ENCODE measurements around the gene KANSL1L. TPM values are rescaled to one million over a fixed set of nuclear protein-coding genes. Genes with fewer than 3 reads are reported as not detected.

KANSL1L gene
- total and polyA plus RNA-seq, 8 donors = 6.2 to 32.3 (median 15.7) TPM

- H3K27me3 ChIP-seq = no peaks in the 10 kb centered on the region
- no peak overlapping the region for H3K27ac ChIP-seq
- ATAC-seq = no peak
- intact Hi-C loops (cut with DNase I) = loop anchor here in 1 of 3 donors (5.0 kb wide), 1 partner anchor 220 kb away; no protein-coding TSS in a partner anchor
- no peak for TF ChIP-seq CTCF (IDR thresholded peaks at IDR 0.05)
- H3K9me3 ChIP-seq = no peaks in the 10 kb centered on the region
- no peak for FAIRE-seq
- 23 to 29% methylated on average over 2 of the region's 2 CpGs for WGBS, 2 donors
- DNase-seq = no peak
- no peak overlapping the region for H3K4me3 ChIP-seq
- no peaks in the 10 kb centered on the region for H3K36me3 ChIP-seq
- peaks cover 7 to 15% (median 15%) of the 10 kb centered on the region in 3 donors for H3K4me1 ChIP-seq
Observed at GRCh38 chr2:210197720-210198119, 26.5 kb upstream of the KANSL1L start.

- Histone ChIP-seq H3K9me3 (no peaks in the 10 kb centered on the region), H3K4me3 (peak overlapping the region in 2 of 4 donors; percentile 22 to 33), H3K27me3 (no peaks in the 10 kb centered on the region), H3K27ac (peak overlapping the region in 2 of 4 donors; percentile 15), H3K36me3 (no peaks in the 10 kb centered on the region), H3K4me1 (peaks cover 13 to 21% (median 19%) of the 10 kb centered on the region in 3 donors)
- intact Hi-C loops (cut with DNase I) = loop anchor here in 1 of 3 donors (5.0 kb wide), 1 partner anchor 218 kb away; no protein-coding TSS in a partner anchor
- TF ChIP-seq CTCF (IDR thresholded peaks at IDR 0.05) = peak; percentile 32 to 71 (median 50)
- FAIRE-seq = peak; percentile 98
- 5 to 10% methylated on average over 8 of the region's 8 CpGs for WGBS, 2 donors
- peak; percentile 76 to 89 (median 86) for ATAC-seq
- no peak for DNase-seq
Observed at GRCh38 chr2:210195101-210195852, 24.1 kb upstream of the KANSL1L start.

- DNase-seq (no peak), FAIRE-seq (no peak), ATAC-seq (peak; percentile 45 to 58 (median 50))
- Histone ChIP-seq H3K9me3 (no peaks in the 10 kb centered on the region), H3K36me3 (no peaks in the 10 kb centered on the region), H3K4me3 (no peak overlapping the region), H3K27me3 (no peaks in the 10 kb centered on the region), H3K27ac (peak overlapping the region in 2 of 4 donors; percentile 68 to 76), H3K4me1 (peaks cover 20 to 37% (median 35%) of the 10 kb centered on the region in 3 donors)
- 18 to 21% methylated on average over 4 of the region's 4 CpGs for WGBS, 2 donors
- intact Hi-C loops (cut with DNase I) = no loop called here
- TF ChIP-seq CTCF (IDR thresholded peaks at IDR 0.05) = no peak
Observed at GRCh38 chr2:210190345-210190744, 19.1 kb upstream of the KANSL1L start.

- FAIRE-seq (peak; percentile 61), ATAC-seq (peak; percentile 88 to 94 (median 90)), DNase-seq (no peak)
- Histone ChIP-seq H3K36me3 (no peaks in the 10 kb centered on the region), H3K4me1 (peaks cover 15 to 32% (median 31%) of the 10 kb centered on the region in 3 donors), H3K27me3 (no peaks in the 10 kb centered on the region), H3K9me3 (no peaks in the 10 kb centered on the region), H3K27ac (peak overlapping the region in 2 of 4 donors; percentile 68 to 76), H3K4me3 (no peak overlapping the region)
- 7 to 12% methylated on average over 1 of the region's 1 CpG for WGBS, 2 donors
- TF ChIP-seq CTCF (IDR thresholded peaks at IDR 0.05) = no peak
- intact Hi-C loops (cut with DNase I) = loop anchor here in 1 of 3 donors (10.0 kb wide), 1 partner anchor 105 kb away; no protein-coding TSS in a partner anchor
Observed at GRCh38 chr2:210189452-210190138, 18.4 kb upstream of the KANSL1L start.
